ENCODE results near the gene JAG2.

Gene JAG2

DNA sequence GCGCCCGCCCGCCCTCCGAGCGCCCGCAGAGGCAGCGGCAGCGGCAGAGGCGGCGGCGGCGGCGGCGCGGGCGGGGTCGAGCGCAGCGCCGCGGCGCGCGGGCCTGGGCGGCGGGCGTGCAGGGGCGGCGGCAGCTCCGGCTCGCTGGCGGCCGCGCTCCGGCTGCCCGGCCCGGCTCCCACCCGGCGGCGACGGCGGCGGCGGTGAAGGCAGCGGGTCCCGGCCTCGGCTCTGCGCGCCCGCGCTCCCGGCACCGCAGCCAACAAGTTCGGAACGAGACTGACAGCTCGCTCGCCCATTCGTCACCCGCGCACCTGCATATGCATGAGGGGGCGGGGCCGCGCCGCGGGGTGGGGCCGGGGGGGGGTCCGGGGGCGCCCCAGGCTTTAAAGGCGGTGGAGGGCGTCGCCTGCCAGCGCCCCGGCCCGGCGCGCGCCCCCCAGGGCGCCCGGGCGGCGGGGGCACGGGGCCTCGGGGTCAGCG is at the start of gene JAG2:
Gene JAG2 (minus strand): TSS at position 281 of the 483 bp plus-strand sequence. CDS start 356 bp downstream, outside the sequence.
- peak in 1 of 2 donors; percentile 17 for DNase-seq (ENCODE audit: low read depth in 2 of 2)

- no peak for DNase-seq (ENCODE audit: low read depth in 2 of 2)
Measured at GRCh38 chr14:105217774-105218173, 49.2 kb upstream of the JAG2 start.

DNA sequence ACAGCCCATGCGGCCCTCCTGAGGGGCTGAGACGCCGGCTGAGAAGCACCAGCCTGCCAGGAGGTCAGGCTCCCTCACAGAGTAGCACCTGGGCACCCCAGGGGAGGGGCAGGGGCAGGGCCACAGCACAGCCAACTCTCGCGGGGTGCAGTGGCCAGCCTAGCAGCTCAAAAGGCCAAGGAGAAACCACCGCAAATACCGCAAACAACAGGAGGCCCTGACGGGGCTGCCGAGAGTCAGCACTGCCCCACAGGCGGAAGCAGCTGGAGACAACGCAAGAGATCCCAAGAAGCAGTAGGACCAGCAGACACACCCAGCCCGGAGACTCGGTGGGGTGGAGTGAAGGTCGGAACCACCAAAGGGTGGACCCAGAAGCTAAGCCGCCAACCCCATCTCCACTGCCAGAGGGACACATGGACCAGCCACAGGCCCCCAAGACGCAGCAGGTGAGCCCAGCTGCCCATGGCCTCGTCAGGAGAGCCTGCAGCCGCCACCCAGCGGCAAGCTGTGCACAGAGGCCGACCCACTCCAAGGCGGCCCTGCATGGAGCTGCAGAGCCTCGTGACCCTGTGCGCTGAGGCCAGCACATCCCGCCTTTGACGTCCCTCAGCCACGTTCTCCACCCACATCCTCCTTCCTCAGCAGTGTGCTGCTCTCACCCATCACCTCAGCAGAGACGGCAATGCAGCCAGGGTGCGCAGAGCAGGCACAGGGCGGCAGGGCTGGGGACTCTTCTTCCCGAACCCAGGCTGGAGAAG is 48.1 kb upstream of the JAG2 start:
- no peak for DNase-seq (ENCODE audit: low read depth in 2 of 2)

DNA sequence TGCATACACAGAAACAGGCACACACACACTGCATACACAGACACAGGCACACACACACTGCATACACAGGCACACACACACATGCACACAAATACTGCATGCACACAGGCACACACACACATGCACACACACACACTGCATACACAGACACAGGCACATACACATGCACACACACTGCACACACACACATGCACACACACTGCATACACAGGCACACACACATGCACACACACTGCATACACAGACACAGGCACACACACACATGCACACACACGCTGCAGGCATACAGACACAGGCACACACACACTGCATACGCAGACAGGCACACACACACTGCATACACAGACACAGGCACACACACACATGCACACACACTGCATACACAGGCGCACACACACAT is 47.0 kb upstream of the JAG2 start:
- no peak for DNase-seq (ENCODE audit: low read depth in 2 of 2)

DNA sequence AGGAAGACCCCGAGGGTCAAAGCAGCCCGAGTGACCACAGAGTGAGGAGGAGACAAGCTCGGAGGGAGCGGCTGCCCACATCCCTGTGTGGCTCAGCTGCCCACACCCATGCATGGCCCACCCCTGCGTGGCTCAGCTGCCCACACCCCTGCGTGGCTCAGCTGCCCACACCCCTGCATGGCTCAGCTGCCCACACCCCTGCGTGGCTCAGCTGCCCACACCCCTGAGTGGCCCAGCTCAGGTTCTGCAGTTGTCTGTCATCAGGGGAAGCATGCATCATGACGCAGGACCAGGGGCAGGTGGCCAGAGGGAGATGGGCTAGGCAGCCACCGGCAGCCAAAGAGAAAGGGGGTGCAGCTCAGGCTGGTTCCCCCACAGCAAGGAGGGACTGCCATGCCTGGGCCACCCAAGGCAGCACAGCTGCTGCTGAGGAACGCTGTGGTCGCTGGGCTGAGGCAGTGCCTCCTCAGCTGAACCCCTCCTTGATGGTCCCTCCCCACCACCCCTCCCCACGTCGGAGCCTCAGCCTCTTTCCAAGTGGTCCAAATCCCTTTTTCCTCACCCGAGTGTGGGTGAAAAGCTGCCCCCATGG is 45.8 kb upstream of the JAG2 start:
- no peak for DNase-seq (ENCODE audit: low read depth in 2 of 2)

DNA sequence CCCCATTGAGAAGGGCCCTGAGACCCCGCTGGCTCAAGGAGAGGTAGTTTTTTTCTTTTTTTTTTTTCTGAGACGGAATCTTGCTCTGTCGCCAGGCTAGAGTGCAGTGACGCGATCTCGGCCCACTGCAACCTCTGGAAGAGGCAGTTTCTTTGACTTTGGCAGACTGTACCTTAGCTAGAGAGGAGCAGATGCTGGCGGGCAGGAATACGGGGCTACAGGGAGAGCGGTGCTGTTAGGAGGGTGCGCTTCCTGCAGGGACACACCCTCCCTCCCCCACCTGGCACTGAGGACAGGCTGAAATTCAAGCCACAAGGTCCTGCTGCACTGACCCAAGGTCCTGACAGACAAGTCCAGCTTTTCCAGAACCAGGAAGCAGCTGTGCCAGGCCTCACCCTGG is 44.8 kb upstream of the JAG2 start:
- DNase-seq (ENCODE audit: low read depth in 2 of 2) = no peak

- no peak for DNase-seq (ENCODE audit: low read depth in 2 of 2)
Measured at GRCh38 chr14:105212541-105213300, 44.1 kb upstream of the JAG2 start.

DNA sequence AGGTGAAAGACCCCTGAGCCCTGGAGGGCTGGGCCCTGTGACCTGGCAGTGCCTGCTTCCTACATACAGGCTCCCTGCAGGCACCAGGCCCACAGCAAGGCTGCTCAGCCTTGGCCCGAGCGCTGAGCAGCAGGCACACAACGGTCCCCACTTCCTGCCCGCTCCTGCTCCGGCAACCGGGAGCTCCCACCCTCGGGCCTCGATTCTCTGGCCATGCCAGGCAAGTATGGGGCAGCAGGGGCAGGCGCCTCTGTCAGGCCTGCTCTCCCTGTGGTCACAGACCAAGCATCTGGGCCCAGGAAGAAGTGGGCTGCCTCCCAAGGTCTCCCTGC is 43.1 kb upstream of the JAG2 start:
- no peak for DNase-seq (ENCODE audit: low read depth in 2 of 2)

- DNase-seq (ENCODE audit: low read depth in 2 of 2) = no peak
Measured at GRCh38 chr14:105211086-105211757, 42.6 kb upstream of the JAG2 start.

DNA sequence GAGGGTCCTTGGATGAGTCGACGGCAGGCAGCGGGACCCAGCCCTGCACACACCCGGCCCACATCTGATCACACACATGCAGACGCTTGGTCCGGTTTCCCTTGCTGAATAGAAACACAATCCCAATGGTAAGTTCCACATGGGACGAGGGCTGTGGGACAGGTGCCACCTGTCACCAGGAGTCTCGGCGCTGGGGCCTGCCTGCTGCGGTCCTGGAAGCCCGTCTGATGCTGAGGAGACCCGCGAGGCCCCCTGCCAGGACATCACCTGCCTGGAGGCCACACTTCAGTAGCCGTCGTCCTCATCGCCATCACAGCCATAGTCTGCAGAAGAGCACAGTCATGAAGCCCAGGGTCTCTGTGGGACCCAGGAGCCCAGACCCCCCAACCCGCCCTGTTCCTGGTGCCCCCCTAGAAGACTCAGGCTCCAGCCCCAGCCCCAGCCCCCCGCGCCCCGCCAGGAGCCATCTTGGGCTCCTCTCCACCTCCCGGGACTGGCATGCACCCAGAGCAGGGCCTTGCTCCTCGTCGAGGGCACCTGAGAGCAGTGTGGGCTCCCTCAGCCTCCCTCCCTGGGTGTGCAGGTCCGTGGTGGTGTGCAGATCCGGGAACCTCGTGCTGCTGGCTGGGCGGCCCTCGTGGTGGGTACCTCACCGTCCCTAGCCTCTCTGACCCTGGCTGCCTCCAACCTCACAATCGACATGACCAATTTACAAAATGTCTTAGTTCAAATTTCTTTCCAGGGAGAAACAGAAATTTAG is 41.9 kb upstream of the JAG2 start:
- no peak for DNase-seq (ENCODE audit: low read depth in 2 of 2)

- DNase-seq (ENCODE audit: low read depth in 2 of 2) = no peak
Measured at GRCh38 chr14:105209646-105210045, 41.1 kb upstream of the JAG2 start.

DNA sequence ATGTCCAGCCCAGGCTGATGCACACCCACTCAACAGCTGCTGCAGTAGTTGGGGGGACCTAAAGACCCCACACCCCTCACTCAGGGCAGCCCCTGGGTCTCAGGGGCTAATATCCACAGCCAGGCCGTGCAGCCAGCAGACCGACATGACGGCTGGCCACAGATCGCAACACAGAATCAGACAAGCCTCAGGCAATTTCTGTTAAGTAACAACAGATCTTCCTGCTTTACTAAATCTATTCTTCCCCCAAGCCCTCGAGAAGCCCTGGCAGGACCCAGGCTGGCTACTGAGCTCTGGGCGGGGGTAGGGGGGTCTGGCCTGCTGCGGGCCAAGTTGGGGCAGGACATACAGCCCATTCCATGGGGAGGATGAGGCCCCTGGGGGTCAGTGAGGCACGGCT is 40.5 kb upstream of the JAG2 start:
- DNase-seq (ENCODE audit: low read depth in 2 of 2) = no peak

DNA sequence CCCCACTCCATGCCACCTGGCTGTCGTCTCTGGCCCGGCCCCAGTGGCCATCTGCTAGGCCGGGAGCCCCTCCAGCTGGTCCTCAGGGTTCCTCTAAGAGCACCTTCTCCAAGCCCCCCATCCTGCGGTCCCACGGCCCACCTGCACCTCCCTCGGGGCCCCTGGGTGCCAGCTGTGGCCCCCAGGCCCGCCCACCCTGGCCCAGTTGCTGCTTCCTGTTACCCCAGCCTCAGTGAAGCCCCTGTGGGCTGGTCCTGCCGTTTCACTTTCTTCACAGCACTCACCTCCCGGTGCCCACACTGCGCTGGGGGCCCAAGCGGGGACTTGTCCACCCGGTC is 40.1 kb upstream of the JAG2 start:
- DNase-seq (ENCODE audit: low read depth in 2 of 2) = no peak

GRCh38 chr14:105207996-105208737 is 39.6 kb upstream of the JAG2 start:
- DNase-seq (ENCODE audit: low read depth in 2 of 2) = no peak

DNA sequence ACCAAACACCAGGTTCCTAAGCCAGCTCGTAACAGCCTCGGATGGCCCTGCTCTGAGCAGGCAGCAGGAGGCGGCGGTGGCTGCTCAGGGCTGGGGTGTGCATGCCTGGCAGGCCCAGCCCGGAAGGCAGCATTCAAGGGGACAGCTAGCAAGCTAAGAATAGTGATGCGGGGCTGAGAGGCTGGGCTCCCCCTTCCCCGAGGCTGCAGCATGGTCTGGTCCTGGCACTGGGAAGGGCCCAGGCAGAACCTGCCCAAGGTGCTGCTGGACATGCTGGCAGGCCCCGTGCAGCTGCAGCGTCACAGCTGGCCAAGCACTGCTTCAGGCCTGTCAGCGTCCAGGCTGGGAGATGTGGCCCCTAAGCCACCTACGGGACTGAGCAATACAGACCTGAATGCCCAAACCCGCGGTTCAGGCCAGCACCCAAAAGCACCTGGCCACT is 38.9 kb upstream of the JAG2 start:
- no peak for DNase-seq (ENCODE audit: low read depth in 2 of 2)

DNA sequence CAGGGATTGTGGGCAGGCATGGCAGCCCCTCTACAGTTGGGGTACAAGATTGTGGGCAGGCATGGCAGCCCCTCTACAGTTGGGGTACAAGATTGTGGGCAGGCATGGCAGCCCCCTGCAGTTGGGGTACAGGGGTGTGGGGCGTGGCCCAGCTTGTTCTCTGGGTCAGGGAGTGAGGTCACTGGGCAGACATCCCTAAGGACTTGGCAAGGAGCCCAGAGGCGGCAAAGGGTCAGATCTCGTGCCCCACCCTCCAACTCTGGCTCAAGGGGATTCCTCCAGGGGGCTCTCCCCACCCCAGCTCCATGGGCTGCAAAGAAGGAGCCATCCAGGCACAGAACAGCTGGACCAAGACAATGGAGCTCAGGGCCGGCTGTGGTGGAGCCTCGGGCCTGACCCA is 38.3 kb upstream of the JAG2 start:
- DNase-seq (ENCODE audit: low read depth in 2 of 2) = no peak

DNA sequence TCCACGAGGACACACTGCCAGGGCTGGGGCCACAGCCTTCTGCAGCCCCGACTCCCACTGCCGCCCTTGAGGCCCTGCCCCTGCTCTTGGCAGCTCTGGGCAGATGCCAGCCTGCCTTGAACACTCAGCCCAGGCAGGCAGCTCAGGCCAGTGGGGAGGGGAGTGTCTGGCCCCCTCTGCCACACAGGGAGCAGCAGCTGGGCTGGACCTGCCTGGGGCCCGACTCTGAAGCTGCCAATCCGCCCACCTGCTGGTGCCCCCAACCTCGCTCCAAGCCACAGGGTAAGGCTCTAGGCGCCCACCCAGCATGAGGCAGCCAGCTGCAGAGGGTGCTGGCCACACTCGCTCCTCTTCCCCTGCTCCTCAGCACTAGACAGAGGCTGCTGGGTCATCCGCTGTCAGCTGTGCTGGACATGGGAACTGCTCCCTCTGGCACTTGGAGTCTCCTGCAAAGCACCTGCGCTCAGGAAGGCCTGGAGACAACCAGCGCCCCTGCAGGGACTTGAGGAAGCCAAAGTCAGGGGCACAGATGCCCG is 37.2 kb upstream of the JAG2 start:
- DNase-seq (ENCODE audit: low read depth in 2 of 2) = no peak

DNA sequence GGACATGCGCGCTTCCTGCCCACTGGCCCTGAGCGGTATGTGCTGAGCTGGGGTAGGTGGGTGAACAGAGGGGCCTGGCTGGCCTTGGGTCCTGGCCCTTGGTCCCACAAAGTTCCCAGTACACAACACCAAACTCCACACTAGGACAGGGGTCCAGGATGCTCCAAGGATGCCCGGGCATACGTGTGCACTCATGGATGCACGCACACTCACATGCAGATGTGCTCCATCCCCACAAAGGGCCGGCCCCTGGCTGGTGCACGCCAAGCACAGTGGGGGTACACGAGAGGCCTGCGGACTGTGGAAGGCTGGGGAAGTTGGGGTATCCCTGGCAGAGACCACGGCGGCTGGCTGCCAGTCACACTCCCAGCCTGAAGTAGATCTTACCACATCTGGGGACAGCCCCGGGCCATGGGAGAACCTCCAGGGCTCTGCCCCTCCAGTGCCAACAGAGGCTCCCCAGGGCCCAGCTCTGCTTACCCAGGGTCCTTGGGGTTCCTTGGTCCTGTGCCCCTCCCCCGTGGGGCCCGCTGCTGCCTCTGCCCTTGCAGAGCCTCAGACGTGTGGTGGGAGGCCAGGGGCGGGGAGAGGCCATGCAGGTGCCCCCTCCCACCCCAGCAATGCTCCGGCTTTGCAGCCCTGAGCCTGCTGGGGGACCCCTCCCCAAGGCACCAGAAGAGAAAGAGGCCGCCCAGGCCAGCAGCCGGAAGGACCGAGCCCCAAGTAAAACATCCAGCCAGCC is 36.5 kb upstream of the JAG2 start:
- DNase-seq (ENCODE audit: low read depth in 2 of 2) = no peak

- no peak for DNase-seq (ENCODE audit: low read depth in 2 of 2)
Measured at GRCh38 chr14:105204206-105204930, 35.8 kb upstream of the JAG2 start.

Data from stimulated activated CD8-positive, alpha-beta memory T cell treated with anti-CD3 and anti-CD28 coated beads, Interleukin-7, amount 100 ng/mL, for 1 hour (primary cell).